Left renal cortex interstitium (tissue), 4 donors: ENCODE measurements around the gene SEPHS2. TPM values are rescaled to one million over a fixed set of nuclear protein-coding genes. Genes with fewer than 3 reads are reported as not detected.
"Not testable (repeated sequence)": the region's sequence is repeated elsewhere in the genome, so short reads cannot be mapped to it uniquely, and the experiment has no call there.

Source experiments
- DNase-seq, 4 donors: peaks; one replicate each; pipeline ENCODE4 v3.0.0-alpha.2; 2013; ENCODE audit warnings: low read depth in 4 of 4, low spot score in 2 of 4, missing footprints in 1 of 4
- polyA plus RNA-seq, 4 donors: library from polyadenylated mRNA; unstranded; fragments of 120-200 nt; gene quantifications; one replicate each; pipeline ENCODE4 v1.2.1, GENCODE V29; 2013; ENCODE audit not compliant: insufficient read length in 4 of 4

The SEPHS2 gene
- polyA plus RNA-seq, 4 donors, result 84.0 to 104 (median 94.8) TPM

GRCh38 chr16:30401768-30402425, 43.8 kb downstream of the SEPHS2 start:
- no peak for DNase-seq

DNA sequence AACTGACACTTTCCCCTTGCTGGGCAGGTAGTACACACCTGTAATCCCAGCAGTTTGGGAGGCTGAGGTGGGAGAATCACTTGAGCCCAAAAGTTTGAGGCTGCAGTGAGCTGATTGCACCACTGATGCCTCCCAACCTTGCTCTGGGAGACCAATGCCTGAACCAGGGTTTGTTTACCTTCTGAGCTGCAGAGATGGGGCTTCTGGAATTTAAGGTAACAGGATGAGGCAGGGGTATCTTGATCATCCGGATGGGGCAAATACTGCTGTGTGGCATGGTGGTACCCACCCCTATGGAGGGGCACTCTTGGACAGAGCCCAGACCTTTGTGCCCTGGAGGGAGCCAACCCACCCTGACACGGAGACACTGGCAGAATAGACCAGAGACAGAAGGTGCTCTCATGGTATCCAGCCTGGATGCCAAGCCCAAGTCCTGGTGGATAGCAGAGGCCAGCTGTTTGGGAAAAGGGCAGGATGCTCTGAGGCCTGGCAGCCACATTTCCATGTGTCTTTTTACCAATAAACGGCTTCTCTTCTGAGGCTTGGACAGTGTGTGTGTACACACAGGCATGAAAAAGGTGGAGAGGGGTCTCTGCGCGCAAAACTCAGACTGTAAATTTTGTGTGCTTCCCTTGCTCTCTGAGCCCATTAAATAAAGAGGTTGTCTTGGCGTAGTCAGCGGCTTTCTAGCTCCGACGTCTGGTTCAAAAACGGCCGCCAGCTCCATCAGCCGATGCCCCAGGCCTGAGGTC, 46.1 kb downstream of the SEPHS2 start:
- DNase-seq, result no peak

GRCh38 chr16:30398661-30399434, 46.8 kb downstream of the SEPHS2 start:
- DNase-seq, result no peak

- DNase-seq, result no peak
These were observed 47.7 kb downstream of the SEPHS2 start for GRCh38 chr16:30397776-30398660.

DNA sequence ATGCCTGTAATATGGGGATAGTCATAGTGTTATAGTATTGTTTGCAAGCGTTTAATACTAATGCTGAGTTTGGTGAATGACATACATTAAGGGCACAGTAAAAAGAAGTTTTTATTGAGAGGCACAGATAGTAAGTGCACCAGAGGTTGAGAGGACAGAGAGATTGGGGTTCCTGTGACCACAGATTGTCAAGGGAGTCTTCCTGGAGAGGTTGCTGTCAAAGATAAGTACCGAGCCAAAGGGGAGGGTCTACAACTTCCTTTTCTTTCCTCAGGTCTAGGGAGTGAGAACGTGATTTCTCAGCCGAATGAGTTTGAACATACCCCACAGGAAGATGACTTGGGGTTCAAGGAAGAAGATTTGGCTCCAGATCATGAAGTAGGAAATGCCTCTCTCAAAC, 48.6 kb downstream of the SEPHS2 start:
- no peak for DNase-seq

DNA sequence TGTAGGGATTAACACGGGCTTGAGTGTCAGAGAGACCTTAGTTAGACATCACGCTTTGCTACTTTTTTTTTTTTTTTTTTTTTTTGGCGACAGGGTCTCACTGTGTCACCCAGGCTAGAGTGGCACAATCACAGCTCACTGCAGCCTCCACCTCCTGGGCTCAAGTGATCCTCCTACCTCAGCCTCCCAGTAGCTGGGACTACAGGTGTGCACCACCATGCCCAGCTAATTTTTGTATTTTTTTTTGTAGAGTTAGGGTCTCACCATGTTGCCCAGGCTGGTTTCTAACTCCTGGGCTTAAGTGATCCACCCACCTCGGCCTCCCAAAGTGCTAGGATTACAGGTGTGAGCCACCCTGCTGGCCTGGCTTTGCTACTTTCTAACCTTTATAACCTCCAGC, 49.0 kb downstream of the SEPHS2 start:
- DNase-seq, result not testable (repeated sequence)

DNA sequence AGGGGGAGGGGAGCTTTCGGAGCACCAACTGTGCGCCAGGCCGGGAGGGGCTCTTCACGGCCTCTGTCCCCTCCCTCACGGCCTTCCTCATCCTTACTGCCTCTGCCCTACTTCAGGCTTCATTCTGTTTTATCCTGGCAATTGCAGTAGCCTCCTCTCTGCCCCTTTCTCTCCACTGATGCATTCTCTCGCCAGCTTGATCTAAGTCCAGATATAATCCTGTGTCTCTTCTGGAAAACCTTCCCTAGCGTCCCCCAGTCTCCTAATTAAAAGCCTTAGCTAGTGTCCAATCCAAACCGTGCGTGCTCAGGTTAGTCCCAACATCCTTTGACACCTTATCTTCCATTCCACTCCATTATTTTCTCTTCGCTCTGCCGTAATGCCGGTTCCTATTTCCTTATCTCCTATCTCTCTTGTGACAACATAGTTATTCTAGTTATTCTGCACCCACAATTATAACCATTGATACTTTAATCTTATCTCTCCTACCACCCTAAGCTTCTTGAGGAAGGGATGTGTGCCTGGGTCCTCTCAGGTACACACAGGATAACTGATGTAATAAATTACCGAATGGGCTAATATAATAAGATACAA, 49.6 kb downstream of the SEPHS2 start:
- DNase-seq, result no peak

DNA sequence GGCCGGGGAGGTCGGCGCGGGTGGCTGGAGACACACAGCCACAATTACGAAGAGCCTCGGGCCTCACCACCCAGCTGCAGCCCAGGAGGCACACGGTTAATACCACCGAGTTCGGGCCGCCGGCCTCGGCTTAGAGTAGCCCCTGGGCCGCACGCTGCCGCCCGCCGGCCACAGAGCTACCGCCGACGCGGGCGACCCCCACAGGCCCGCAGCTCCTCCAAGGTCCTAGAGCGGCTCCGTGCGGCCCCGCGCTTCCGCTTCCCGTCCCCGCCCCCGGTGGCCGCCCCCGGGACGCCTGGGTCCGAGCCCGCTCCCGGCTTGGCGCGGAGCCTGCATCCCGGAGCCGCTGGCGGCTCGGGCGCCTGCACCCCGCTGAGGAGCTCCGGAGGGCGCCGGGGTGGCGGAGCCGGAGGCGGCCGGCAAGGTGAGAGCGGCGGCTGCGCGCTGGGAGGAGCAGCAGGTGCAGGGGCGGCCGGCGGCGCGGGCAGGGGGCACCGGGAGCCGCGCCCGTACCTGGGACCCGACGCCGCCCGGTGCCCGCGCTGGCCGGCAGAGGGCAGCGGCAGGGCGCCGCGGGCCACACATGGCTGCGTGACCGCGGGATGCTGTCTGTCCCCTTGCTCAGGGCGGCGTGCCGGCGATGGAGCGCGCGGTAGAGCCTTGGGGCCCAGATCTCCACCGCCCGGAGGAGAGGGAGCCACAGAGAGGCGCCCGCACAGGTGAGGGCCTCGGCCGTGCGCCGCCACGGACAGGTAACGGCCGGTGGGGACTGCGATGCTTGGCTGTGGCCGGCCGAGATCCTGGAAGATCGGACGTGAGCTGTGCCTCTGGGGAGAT, 50.3 kb downstream of the SEPHS2 start, which contains the start of gene ZNF48:
Gene ZNF48 (plus strand): TSS at position 266 of the 837 bp plus-strand sequence. CDS start 375 bp downstream, at position 641.
- peak; percentile 74 to 88 (median 80) for DNase-seq

GRCh38 chr16:30394592-30395154, 51.0 kb downstream of the SEPHS2 start:
- DNase-seq, result no peak

Other genes starting within 250 kb of the SEPHS2 start
- gene SULT1A3, start 246.6 kb downstream of the SEPHS2 start, polyA plus RNA-seq, result 10 to 100 TPM in 3 of 4 donors, 1 to 10 TPM in 1; 2.9 to 16.8 (median 14.2) TPM
- gene NPIPB13, start 197.4 kb downstream of the SEPHS2 start, polyA plus RNA-seq, result 10 to 100 TPM in 2 of 4 donors, 1 to 10 TPM in 2; 2.1 to 29.1 (median 10.9) TPM
- gene CD2BP2, start 90.6 kb downstream of the SEPHS2 start, polyA plus RNA-seq, result 10 to 100 TPM; 55.4 to 65.2 (median 61.0) TPM
- gene TBC1D10B, start 75.4 kb downstream of the SEPHS2 start, polyA plus RNA-seq, result 10 to 100 TPM; 28.5 to 46.7 (median 39.8) TPM
- gene MYL11, start 71.1 kb downstream of the SEPHS2 start, polyA plus RNA-seq, result 1 to 10 TPM in 1 of 4 donors, under 1 TPM in 3; 0.51 to 1.6 (median 0.62) TPM
- 1 to 10 TPM; 1.5 to 3.6 (median 2.8) TPM for gene SEPTIN1, start 63.3 kb downstream of the SEPHS2 start, polyA plus RNA-seq
- gene ZNF48, start 50.5 kb downstream of the SEPHS2 start, polyA plus RNA-seq, result 10 to 100 TPM; 11.7 to 17.5 (median 13.7) TPM
- 10 to 100 TPM in 1 of 4 donors, 1 to 10 TPM in 3; 5.5 to 12.5 (median 6.9) TPM for gene ZNF771, start 38.3 kb downstream of the SEPHS2 start, polyA plus RNA-seq
- gene DCTPP1, start 15.8 kb downstream of the SEPHS2 start, polyA plus RNA-seq, result 10 to 100 TPM; 44.1 to 64.1 (median 48.8) TPM
- gene ITGAL, start 26.9 kb upstream of the SEPHS2 start, polyA plus RNA-seq, result 1 to 10 TPM; 1.0 to 3.5 (median 1.7) TPM
- 10 to 100 TPM; 47.3 to 73.7 (median 63.8) TPM for gene ZNF768, start 80.7 kb upstream of the SEPHS2 start, polyA plus RNA-seq
- 10 to 100 TPM in 3 of 4 donors, 1 to 10 TPM in 1; 9.1 to 12.3 (median 11.3) TPM for gene ZNF747, start 89.0 kb upstream of the SEPHS2 start, polyA plus RNA-seq
- 10 to 100 TPM in 3 of 4 donors, 1 to 10 TPM in 1; 9.4 to 18.6 (median 15.0) TPM for gene ZNF764, start 112.5 kb upstream of the SEPHS2 start, polyA plus RNA-seq
- gene ZNF688, start 125.8 kb upstream of the SEPHS2 start, polyA plus RNA-seq, result 10 to 100 TPM; 11.3 to 18.5 (median 15.8) TPM
- gene ZNF785, start 139.8 kb upstream of the SEPHS2 start, polyA plus RNA-seq, result 10 to 100 TPM; 17.5 to 36.5 (median 27.8) TPM
- 10 to 100 TPM; 12.8 to 16.0 (median 14.4) TPM for gene ZNF689, start 164.5 kb upstream of the SEPHS2 start, polyA plus RNA-seq
- 10 to 100 TPM; 38.2 to 54.8 (median 46.0) TPM for gene PRR14, start 205.1 kb upstream of the SEPHS2 start, polyA plus RNA-seq
- gene FBRS, start 212.6 kb upstream of the SEPHS2 start, polyA plus RNA-seq, result 10 to 100 TPM; 39.7 to 97.0 (median 67.1) TPM